Neural cell (in vitro differentiated cells): ENCODE data around the gene TMEM164. TPM values are rescaled to one million over a fixed set of nuclear protein-coding genes. Genes with fewer than 3 reads are reported as not detected.

Experiments
- H2AFZ ChIP-seq: fragments of 200-600, 300-800 bp; sonication (generic), shearing (Covaris generic); 2 replicates; pipeline ENCODE4 v1.6.0; 2014; ENCODE audit warnings: low read depth, mild to moderate bottlenecking, antibody characterized with exemption, low read length, moderate library complexity
- H3F3A ChIP-seq: fragments of 200-600 bp; shearing (Covaris generic); 2 replicates; pipeline ENCODE4 v1.6.1; 2016; ENCODE audit warnings: mild to moderate bottlenecking, moderate library complexity, mixed read lengths, antibody characterized with exemption, low read length; ENCODE audit not compliant: insufficient read depth, poor library complexity, severe bottlenecking
- H3K27ac ChIP-seq: fragments of 200-600, 300-800 bp; sonication (generic), shearing (Covaris generic); 2 replicates; pipeline ENCODE4 v1.5.1; 2014; ENCODE audit warnings: mild to moderate bottlenecking, low read length, moderate library complexity
- H3K27me3 ChIP-seq: fragments of 300-800, 200-600 bp; sonication (generic), shearing (Covaris generic); 2 replicates; pipeline ENCODE4 v1.6.0; 2014; ENCODE audit warnings: mild to moderate bottlenecking, low read depth, low read length, moderate library complexity; ENCODE audit not compliant: insufficient read depth
- H3K36me3 ChIP-seq: fragments of 300-800, 200-600 bp; sonication (generic), shearing (Covaris generic); 2 replicates; pipeline ENCODE4 v1.5.1; 2014; ENCODE audit warnings: mild to moderate bottlenecking, antibody characterized with exemption, low read length, moderate library complexity; ENCODE audit not compliant: insufficient read depth
- H3K4me2 ChIP-seq: fragments of 300-800, 200-600 bp; sonication (generic), shearing (Covaris generic); 2 replicates; pipeline ENCODE4 v1.6.0; 2014; ENCODE audit warnings: mild to moderate bottlenecking, low read length
- H3K4me3 ChIP-seq: fragments of 300-800, 200-600 bp; sonication (generic), shearing (Covaris generic); 2 replicates; pipeline ENCODE4 v1.5.1; 2014; ENCODE audit warnings: mild to moderate bottlenecking, low read length, moderate library complexity
- H3K79me2 ChIP-seq: fragments of 200-600 bp; shearing (Covaris generic); replicated peaks from 2 replicates; pipeline ENCODE4 v1.6.0; 2014; ENCODE audit warnings: mild to moderate bottlenecking, low read length, moderate library complexity; ENCODE audit not compliant: insufficient read depth
- H3K9ac ChIP-seq: fragments of 300-800, 200-600 bp; sonication (generic), shearing (Covaris generic); 2 replicates; pipeline ENCODE4 v1.6.1; 2016; ENCODE audit warnings: mild to moderate bottlenecking, low read length, mixed read lengths
- H3K9me2 ChIP-seq: fragments of 200-600 bp; shearing (Covaris generic); 2 replicates; pipeline ENCODE4 v1.6.1; 2016; ENCODE audit warnings: mild to moderate bottlenecking, low read length, mixed read lengths; ENCODE audit not compliant: insufficient read depth
- H3K9me3 ChIP-seq: fragments of 200-600, 300-800 bp; sonication (generic), shearing (Covaris generic); 2 replicates; pipeline ENCODE4 v1.6.1; 2016; ENCODE audit warnings: mild to moderate bottlenecking, mixed run types, low read length, moderate library complexity, mixed read lengths
- H4K20me1 ChIP-seq: fragments of 200-600 bp; shearing (Covaris generic); 2 replicates; pipeline ENCODE4 v1.6.1; 2016; ENCODE audit warnings: mild to moderate bottlenecking, mixed run types; ENCODE audit not compliant: insufficient read depth
- EP300 ChIP-seq: fragments of 450-650 bp; conservative IDR thresholded peaks from 2 replicates; pipeline ENCODE4 v1.6.1; 2014; ENCODE audit warnings: antibody characterized with exemption, mild to moderate bottlenecking, moderate library complexity; ENCODE audit not compliant: poor library complexity, severe bottlenecking
- EZH2 ChIP-seq: fragments of 200-600, 300-800 bp; shearing (Covaris generic), sonication (generic); IDR thresholded peaks from 2 replicates; pipeline ENCODE4 v1.6.1; 2014; ENCODE audit warnings: antibody characterized with exemption, low read length, borderline replicate concordance, mild to moderate bottlenecking; ENCODE audit not compliant: insufficient read depth, poor library complexity, severe bottlenecking
- MXI1 ChIP-seq: fragments of 450-650 bp; conservative IDR thresholded peaks from 2 replicates; pipeline ENCODE4 v1.6.1; 2014; ENCODE audit warnings: antibody characterized with exemption, mild to moderate bottlenecking; ENCODE audit not compliant: poor library complexity, severe bottlenecking
- POLR2AphosphoS5 ChIP-seq: IDR thresholded peaks from 2 replicates; pipeline ENCODE4 v1.6.1; 2012
- RAD21 ChIP-seq: fragments of 450-650 bp; conservative IDR thresholded peaks from 2 replicates; pipeline ENCODE4 v1.6.1; 2014; ENCODE audit warnings: antibody characterized with exemption, mild to moderate bottlenecking, moderate library complexity
- SMC3 ChIP-seq: fragments of 450-650 bp; conservative IDR thresholded peaks from 2 replicates; pipeline ENCODE4 v1.6.1; 2014; ENCODE audit warnings: antibody characterized with exemption, mild to moderate bottlenecking, moderate library complexity; ENCODE audit not compliant: poor library complexity
- TAF1 ChIP-seq: IDR thresholded peaks from 2 replicates; pipeline ENCODE4 v1.6.1; 2012; ENCODE audit warnings: low read depth
- polyA plus RNA-seq: library from polyadenylated mRNA; depleted of rRNA; stranded (reverse); fragments of >200 nt; gene quantifications from 2 replicates; pipeline ENCODE4 v1.2.3, GENCODE V29; 2014
- TF ChIP-seq, protein P1 (sequence below): IDR thresholded peaks from 2 replicates; pipeline ENCODE4 v1.6.1; 2012; ENCODE audit warnings: borderline replicate concordance
- TF ChIP-seq, protein P2 (sequence below): fragments of 450-650 bp; IDR thresholded peaks from 2 replicates; pipeline ENCODE4 v1.5.1; 2014; ENCODE audit warnings: antibody characterized with exemption, mild to moderate bottlenecking, moderate library complexity; ENCODE audit not compliant: poor library complexity, severe bottlenecking

The TMEM164 gene
- polyA plus RNA-seq, 1 donor from 2014 or later = 52.8 TPM

DNA sequence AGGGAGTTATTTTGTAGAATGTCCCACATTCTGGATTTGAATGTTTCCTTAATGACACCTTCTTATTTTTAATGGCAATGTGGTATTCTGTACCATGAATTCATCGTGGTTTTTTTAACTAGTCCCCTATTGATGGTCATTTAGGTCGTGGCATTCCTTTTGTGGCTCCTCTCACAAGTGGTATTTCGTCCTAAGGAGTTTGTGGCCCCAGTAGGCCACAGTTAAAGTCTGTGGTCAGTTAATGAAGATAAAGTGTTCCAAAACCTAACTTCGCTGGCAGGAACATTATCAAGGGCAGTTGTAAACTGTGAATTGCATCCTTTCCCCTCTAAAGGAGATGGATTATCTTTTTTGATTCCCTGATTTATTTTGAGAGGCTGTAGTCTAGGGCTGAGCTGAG, 133.2 kb downstream of the TMEM164 start:
- TF ChIP-seq RAD21 (no peak), POLR2AphosphoS5 (no peak), EP300 (no peak), EZH2 (no peak)
- TF ChIP-seq, protein P1, sequence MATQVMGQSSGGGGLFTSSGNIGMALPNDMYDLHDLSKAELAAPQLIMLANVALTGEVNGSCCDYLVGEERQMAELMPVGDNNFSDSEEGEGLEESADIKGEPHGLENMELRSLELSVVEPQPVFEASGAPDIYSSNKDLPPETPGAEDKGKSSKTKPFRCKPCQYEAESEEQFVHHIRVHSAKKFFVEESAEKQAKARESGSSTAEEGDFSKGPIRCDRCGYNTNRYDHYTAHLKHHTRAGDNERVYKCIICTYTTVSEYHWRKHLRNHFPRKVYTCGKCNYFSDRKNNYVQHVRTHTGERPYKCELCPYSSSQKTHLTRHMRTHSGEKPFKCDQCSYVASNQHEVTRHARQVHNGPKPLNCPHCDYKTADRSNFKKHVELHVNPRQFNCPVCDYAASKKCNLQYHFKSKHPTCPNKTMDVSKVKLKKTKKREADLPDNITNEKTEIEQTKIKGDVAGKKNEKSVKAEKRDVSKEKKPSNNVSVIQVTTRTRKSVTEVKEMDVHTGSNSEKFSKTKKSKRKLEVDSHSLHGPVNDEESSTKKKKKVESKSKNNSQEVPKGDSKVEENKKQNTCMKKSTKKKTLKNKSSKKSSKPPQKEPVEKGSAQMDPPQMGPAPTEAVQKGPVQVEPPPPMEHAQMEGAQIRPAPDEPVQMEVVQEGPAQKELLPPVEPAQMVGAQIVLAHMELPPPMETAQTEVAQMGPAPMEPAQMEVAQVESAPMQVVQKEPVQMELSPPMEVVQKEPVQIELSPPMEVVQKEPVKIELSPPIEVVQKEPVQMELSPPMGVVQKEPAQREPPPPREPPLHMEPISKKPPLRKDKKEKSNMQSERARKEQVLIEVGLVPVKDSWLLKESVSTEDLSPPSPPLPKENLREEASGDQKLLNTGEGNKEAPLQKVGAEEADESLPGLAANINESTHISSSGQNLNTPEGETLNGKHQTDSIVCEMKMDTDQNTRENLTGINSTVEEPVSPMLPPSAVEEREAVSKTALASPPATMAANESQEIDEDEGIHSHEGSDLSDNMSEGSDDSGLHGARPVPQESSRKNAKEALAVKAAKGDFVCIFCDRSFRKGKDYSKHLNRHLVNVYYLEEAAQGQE = no peak
- Histone ChIP-seq H3K9me2 (no peaks in the 10 kb centered on the region), H3K9me3 (no peaks in the 10 kb centered on the region), H4K20me1 (no peaks in the 10 kb centered on the region), H3K9ac (no peak overlapping the region), H3K27ac (no peak overlapping the region), H3K27me3 (no peaks in the 10 kb centered on the region), H3K4me2 (no peak overlapping the region), H2AFZ (no peak overlapping the region), H3K79me2 (no peaks in the 10 kb centered on the region), H3F3A (no peaks in the 10 kb centered on the region), H3K4me3 (no peak overlapping the region), H3K36me3 (no peaks in the 10 kb centered on the region)

DNA sequence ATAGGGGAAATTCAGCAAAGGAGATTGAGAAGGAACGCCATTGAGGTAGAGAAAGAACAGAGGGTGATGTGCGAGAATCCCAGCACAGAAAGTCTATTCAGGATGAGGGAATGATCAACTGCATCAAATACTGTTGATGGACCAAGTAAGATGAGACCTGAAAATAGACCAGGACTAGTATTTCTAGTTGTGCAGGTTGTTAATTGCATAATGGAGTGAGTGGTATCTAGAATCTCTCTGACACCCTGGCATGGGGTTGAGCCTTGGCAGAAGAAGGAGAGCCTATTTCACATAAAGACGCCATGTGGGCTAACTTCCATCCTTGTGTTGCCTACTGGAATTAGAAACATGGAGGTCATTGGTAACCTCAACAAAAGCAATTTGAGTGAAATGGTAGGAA, 135.6 kb downstream of the TMEM164 start:
- Histone ChIP-seq H3F3A (no peaks in the 10 kb centered on the region), H3K9me3 (no peaks in the 10 kb centered on the region), H3K9ac (no peak overlapping the region), H3K36me3 (no peaks in the 10 kb centered on the region), H3K4me2 (no peak overlapping the region), H2AFZ (no peak overlapping the region), H3K9me2 (no peaks in the 10 kb centered on the region), H3K27ac (no peak overlapping the region), H3K27me3 (no peaks in the 10 kb centered on the region), H3K4me3 (no peak overlapping the region), H3K79me2 (no peaks in the 10 kb centered on the region), H4K20me1 (no peaks in the 10 kb centered on the region)
- TF ChIP-seq SMC3 = no peak
- TF ChIP-seq TAF1 = no peak
- no peak for TF ChIP-seq EP300
- no peak for TF ChIP-seq MXI1
- no peak for TF ChIP-seq EZH2

DNA sequence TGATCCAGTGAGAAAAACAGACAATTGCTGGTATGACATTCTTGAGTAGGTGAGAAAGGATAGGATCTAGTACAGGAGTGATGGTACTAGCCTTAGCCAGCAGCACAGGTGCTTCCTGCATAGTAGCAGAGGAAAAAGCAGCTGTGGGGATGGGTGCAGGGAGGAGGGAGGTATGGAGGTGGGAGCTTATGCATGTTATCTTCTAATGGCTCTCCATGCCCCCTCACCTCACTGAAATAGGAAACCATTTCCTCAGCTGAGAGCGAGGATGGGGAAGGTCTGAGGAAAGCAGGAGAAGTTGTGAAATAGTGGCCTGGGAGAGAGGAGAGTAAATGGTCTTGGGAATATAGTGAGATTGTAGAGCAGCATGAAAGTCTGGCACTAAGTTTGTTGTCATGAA, 136.3 kb downstream of the TMEM164 start:
- H3K9me2 ChIP-seq = no peaks in the 10 kb centered on the region
- TF ChIP-seq, protein P1 = no peak
- TF ChIP-seq EP300 = no peak
- no peak for TF ChIP-seq MXI1
- TF ChIP-seq EZH2 = no peak
- TF ChIP-seq, protein P2, sequence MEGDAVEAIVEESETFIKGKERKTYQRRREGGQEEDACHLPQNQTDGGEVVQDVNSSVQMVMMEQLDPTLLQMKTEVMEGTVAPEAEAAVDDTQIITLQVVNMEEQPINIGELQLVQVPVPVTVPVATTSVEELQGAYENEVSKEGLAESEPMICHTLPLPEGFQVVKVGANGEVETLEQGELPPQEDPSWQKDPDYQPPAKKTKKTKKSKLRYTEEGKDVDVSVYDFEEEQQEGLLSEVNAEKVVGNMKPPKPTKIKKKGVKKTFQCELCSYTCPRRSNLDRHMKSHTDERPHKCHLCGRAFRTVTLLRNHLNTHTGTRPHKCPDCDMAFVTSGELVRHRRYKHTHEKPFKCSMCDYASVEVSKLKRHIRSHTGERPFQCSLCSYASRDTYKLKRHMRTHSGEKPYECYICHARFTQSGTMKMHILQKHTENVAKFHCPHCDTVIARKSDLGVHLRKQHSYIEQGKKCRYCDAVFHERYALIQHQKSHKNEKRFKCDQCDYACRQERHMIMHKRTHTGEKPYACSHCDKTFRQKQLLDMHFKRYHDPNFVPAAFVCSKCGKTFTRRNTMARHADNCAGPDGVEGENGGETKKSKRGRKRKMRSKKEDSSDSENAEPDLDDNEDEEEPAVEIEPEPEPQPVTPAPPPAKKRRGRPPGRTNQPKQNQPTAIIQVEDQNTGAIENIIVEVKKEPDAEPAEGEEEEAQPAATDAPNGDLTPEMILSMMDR = no peak
- H3K4me2 ChIP-seq = no peak overlapping the region
- H3K9me3 ChIP-seq = no peaks in the 10 kb centered on the region
- H3K36me3 ChIP-seq = no peaks in the 10 kb centered on the region
- no peaks in the 10 kb centered on the region for H3F3A ChIP-seq
- no peak overlapping the region for H3K27ac ChIP-seq
- H4K20me1 ChIP-seq = no peaks in the 10 kb centered on the region
- no peaks in the 10 kb centered on the region for H3K27me3 ChIP-seq
- no peak overlapping the region for H3K4me3 ChIP-seq
- no peak overlapping the region for H2AFZ ChIP-seq
- H3K9ac ChIP-seq = no peak overlapping the region
- no peaks in the 10 kb centered on the region for H3K79me2 ChIP-seq
